Peyer's patch (tissue), 4 donors: ENCODE results near the gene PDE4D. TPM values are rescaled to one million over a fixed set of nuclear protein-coding genes. Genes with fewer than 3 reads are reported as not detected.

Experiments used
- DNase-seq, 3 donors: peaks; one replicate each; pipeline ENCODE4 v3.0.0-alpha.2; 2017 to 2019
- H3K27ac ChIP-seq, 4 donors: fragments of 200-600 bp; sonication (generic); one replicate each; pipeline ENCODE4 v1.5.1; 2016 to 2019
- H3K27me3 ChIP-seq, 2 donors: fragments of 200-600 bp; sonication (generic); one replicate each; pipeline ENCODE4 v1.5.1; 2019
- H3K36me3 ChIP-seq, 3 donors: fragments of 200-600 bp; sonication (generic); one replicate each; pipeline ENCODE4 v1.5.1; 2016 to 2019
- H3K4me1 ChIP-seq, 4 donors: fragments of 200-600 bp; sonication (generic); one replicate each; pipeline ENCODE4 v1.5.1; 2016 to 2019
- H3K4me3 ChIP-seq, 4 donors: fragments of 200-600 bp; sonication (generic); 1 replicate in 3 of 4; 2 replicates in 1 of 4; pipeline ENCODE4 v1.5.1; 2016 to 2019; ENCODE audit warnings: mild to moderate bottlenecking in 1 of 4
- H3K9me3 ChIP-seq, 4 donors: fragments of 200-600 bp; sonication (generic); one replicate each; pipeline ENCODE4 v1.5.1; 2016 to 2019; ENCODE audit warnings: mild to moderate bottlenecking in 1 of 4
- CTCF ChIP-seq, 6 experiments: fragments of 450-650 bp in 4 of 6; fragments of 200-600 bp in 2 of 6; sonication (generic) in 1 of 6; IDR thresholded peaks; one replicate each; pipeline ENCODE4 v1.5.1; 2017 to 2019; ENCODE audit warnings: antibody characterized with exemption in 6 of 6, mild to moderate bottlenecking in 3 of 6, moderate library complexity in 1 of 6
- POLR2A ChIP-seq, 2 donors: fragments of 450-650 bp; IDR thresholded peaks; one replicate each; pipeline ENCODE4 v1.5.1; 2017; ENCODE audit warnings: antibody characterized with exemption in 2 of 2, mild to moderate bottlenecking in 2 of 2, moderate library complexity in 2 of 2
- total RNA-seq, 4 donors: library from RNA; depleted of rRNA; stranded (reverse); fragments of >200 nt; gene quantifications; one replicate each; pipeline ENCODE4 v1.1.0, GENCODE V29; 2016

PDE4D gene
- total RNA-seq, 4 donors from 2014 or later, result 19.8 to 89.1 (median 43.9) TPM

GRCh38 chr5:59816654-59817300, 76.7 kb downstream of the PDE4D start:
- H3K4me3 ChIP-seq, result no peak overlapping the region
- no peaks in the 10 kb centered on the region for H3K9me3 ChIP-seq
- TF ChIP-seq CTCF (IDR thresholded peaks at IDR 0.05) (no peak), POLR2A (IDR thresholded peaks at IDR 0.05) (no peak)
- no peaks in the 10 kb centered on the region for H3K36me3 ChIP-seq
- H3K27me3 ChIP-seq, result no peaks in the 10 kb centered on the region
- H3K4me1 ChIP-seq, result no peaks in the 10 kb centered on the region
- H3K27ac ChIP-seq, result no peak overlapping the region
- no peak for DNase-seq

- Histone ChIP-seq H3K4me3 (no peak overlapping the region), H3K27ac (no peak overlapping the region), H3K4me1 (peaks cover 0 to 5% (median 0%) of the 10 kb centered on the region in 4 donors), H3K9me3 (no peaks in the 10 kb centered on the region), H3K27me3 (no peaks in the 10 kb centered on the region), H3K36me3 (no peaks in the 10 kb centered on the region)
- no peak for DNase-seq
- TF ChIP-seq POLR2A (IDR thresholded peaks at IDR 0.05), result no peak
- no peak for TF ChIP-seq CTCF (IDR thresholded peaks at IDR 0.05)
Observed at GRCh38 chr5:59814537-59814872, 79.0 kb downstream of the PDE4D start.

- Histone ChIP-seq H3K9me3 (no peaks in the 10 kb centered on the region), H3K36me3 (no peaks in the 10 kb centered on the region), H3K4me1 (peaks cover 0 to 5% (median 0%) of the 10 kb centered on the region in 4 donors), H3K27me3 (no peaks in the 10 kb centered on the region), H3K27ac (no peak overlapping the region), H3K4me3 (no peak overlapping the region)
- peak in 1 of 3 donors; percentile 53 for DNase-seq
- TF ChIP-seq POLR2A (IDR thresholded peaks at IDR 0.05) (no peak), CTCF (IDR thresholded peaks at IDR 0.05) (peak in 4 of 6 experiments; percentile 40 to 81 (median 74))
Observed at GRCh38 chr5:59813761-59814536, 79.6 kb downstream of the PDE4D start.

GRCh38 chr5:59810041-59810440, 83.5 kb downstream of the PDE4D start:
- H3K36me3 ChIP-seq, result no peaks in the 10 kb centered on the region
- TF ChIP-seq CTCF (IDR thresholded peaks at IDR 0.05), result peak; percentile 64 to 89 (median 82)
- no peak for TF ChIP-seq POLR2A (IDR thresholded peaks at IDR 0.05)
- H3K9me3 ChIP-seq, result no peaks in the 10 kb centered on the region
- peak overlapping the region in 1 of 4 donors; percentile 13 for H3K4me3 ChIP-seq
- no peaks in the 10 kb centered on the region for H3K27me3 ChIP-seq
- no peak overlapping the region for H3K27ac ChIP-seq
- H3K4me1 ChIP-seq, result peaks cover 0 to 5% (median 0%) of the 10 kb centered on the region in 4 donors
- DNase-seq, result peak; percentile 59 to 84 (median 76)

GRCh38 chr5:59807806-59808205, 85.7 kb downstream of the PDE4D start:
- no peak for TF ChIP-seq POLR2A (IDR thresholded peaks at IDR 0.05)
- no peak for TF ChIP-seq CTCF (IDR thresholded peaks at IDR 0.05)

More at GRCh38 chr5:59807806-59808205, 85.7 kb downstream of the PDE4D start:
- peaks cover 0 to 5% (median 0%) of the 10 kb centered on the region in 4 donors for H3K4me1 ChIP-seq
- H3K27me3 ChIP-seq, result no peaks in the 10 kb centered on the region
- no peak for DNase-seq
- no peak overlapping the region for H3K27ac ChIP-seq
- H3K9me3 ChIP-seq, result no peaks in the 10 kb centered on the region
- no peak overlapping the region for H3K4me3 ChIP-seq
- H3K36me3 ChIP-seq, result no peaks in the 10 kb centered on the region
